ENCODE results near the gene TMEM222.

Gene TMEM222

DNA sequence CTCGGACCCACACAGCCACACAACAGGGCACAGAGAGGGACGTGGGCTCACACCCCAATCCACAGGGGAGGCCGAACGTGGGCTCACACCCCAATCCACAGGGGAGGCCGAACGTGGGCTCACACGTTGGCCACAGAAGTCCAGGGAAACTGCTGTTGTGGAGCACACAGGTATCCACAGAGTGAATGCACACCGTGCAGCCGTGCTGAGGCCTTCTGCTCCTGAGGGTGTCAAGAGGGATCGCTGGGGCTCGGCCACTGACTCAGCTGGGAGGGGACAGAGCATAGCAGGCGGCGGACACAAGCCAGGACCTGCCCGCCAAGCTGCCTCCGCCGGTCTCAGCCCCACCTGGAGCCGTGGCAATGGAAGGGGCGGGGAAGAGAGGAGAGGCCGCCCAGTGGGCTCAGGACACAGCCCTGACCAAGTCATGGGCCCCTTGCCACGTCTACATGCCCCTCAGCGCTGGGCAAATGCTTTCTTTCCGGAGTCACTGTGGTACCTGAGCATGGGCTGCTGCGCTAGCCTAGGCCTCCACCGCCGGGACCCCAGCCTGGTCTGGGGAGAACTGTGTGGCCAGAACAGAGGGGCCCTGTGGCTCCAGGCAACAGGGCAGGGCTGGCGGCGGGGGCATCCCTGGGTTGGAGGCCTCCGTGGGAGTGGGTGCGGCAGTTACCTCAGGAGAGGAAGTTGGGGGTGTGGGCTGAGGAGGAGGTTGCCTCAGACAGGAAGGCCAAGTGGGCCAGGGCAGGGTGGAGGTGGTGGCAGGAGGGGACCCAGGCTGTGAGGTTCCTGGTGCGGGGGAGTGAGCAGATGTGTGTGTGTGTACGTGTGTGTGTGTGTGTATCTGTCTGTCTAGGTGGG, 21.0 kb downstream of the TMEM222 start:
- peak; percentile 33 to 87 for DNase-seq

DNA sequence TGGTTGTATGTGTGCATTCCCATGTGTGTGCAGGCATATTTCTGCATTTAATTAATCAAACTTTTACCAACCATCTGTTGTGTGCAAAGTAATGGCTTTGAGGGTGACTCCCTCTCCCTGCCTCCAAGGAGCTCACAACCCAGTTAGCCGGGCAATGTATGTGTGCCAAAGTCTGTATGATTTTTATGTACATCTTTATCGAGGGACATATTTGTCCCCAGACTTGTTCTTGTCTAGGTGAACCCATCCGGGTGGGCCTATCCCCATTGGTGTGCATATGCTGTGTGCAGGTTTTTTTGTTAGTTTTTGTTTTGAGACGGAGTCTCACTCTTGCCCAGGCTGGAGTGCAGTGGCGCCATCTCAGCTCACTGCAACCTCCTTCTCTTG, 21.7 kb downstream of the TMEM222 start:
- peak in 1 of 2 experiments; percentile 45 for DNase-seq

GRCh38 chr1:27345272-27345671, 23.3 kb downstream of the TMEM222 start:
- DNase-seq, result no peak

DNA sequence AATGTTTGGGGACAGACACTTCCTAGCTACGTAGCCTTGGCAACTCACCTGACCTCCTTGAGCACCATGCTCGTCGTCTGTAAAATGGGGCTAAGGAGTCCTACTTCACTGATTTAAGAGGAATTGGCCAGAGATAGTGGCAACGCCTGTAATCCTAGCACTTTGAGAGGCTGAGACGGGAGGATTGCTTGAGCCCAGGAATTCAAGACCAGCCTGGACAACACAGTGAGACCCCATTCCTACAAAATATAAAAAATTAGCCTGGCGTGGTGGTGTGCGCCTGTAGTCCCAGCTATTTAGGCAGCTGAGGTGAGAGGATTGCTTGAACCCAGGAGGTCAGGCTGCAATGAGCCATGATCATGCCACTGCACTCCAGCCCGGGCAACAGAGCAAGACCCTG, 24.4 kb downstream of the TMEM222 start:
- no peak for DNase-seq

GRCh38 chr1:27346991-27347624, 25.1 kb downstream of the TMEM222 start:
- DNase-seq, result no peak

GRCh38 chr1:27348861-27349783, 27.2 kb downstream of the TMEM222 start:
- DNase-seq, result peak; percentile 71 to 93

DNA sequence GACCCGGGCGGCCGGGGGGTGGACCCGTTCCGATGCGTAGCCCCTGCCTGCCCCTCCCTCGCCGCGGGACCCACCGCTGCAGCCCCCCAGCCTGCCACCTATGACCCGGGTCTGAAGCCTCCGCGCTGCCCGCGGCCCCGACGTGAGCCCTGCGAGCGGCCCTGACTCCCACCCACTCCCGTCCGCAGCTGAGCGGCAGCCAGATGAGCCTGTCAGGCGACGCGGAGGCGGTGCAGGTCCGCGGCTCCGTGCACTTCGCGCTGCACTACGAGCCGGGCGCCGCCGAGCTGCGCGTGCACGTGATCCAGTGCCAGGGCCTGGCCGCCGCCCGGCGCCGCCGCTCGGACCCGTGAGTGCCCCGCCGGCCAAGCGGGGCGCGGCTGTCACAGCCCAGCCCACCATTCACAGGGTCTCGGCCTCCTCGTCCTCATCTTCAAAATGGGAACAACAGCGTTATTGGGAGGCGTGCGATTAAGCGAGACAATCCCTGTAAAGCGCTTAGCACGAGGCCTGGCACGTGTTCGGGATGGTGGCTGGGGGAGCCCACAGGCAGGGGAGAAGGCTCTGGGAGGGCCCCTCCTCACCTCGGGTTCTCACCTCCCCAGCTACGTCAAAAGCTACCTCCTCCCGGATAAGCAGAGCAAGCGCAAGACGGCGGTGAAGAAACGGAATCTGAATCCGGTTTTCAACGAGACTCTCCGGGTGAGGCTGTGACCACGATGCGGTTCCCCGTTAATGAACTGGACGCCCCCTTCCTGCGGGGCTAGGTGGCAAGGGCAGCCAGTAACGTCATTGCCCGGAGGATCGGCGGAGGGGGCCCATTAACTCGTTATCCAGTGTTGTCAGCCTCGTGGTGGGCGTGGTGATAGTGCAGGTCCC, 28.1 kb downstream of the TMEM222 start:
- DNase-seq, result peak; percentile 40 to 91

DNA sequence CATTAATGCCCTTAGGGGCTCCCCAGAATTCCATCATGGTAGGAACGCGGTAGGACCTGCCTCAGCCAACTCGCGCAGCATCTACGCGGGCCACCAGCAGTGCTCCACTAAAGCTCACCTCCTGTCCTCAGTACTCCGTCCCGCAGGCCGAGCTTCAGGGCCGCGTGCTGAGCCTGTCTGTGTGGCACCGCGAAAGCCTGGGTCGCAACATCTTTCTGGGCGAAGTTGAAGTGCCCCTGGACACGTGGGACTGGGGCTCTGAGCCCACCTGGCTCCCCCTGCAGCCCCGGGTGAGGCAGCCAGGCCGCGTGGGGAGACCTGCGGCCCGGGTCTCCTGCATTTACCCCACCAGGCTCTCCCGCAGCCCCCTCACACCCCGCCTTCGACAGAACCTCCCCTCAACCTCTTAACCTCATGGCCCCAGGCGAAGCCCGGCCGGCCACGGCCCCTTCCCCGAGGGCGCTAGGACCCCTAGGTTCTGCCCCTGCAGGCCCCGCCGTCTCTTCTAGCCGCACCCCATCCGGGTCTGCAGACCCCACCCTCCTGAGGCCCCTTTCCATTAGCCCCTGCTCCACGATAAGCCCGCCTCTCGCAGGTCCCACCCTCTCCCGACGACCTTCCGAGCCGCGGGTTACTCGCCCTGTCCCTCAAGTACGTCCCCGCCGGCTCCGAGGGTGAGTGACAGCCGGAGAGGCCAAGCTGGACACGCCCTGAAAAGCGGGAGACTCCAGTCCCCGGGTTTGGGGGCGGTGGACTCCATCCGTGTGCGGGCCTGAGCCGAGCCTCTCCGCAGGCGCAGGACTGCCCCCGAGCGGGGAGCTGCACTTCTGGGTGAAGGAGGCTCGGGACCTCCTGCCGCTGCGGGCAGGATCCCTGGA, 28.9 kb downstream of the TMEM222 start:
- DNase-seq, result no peak

DNA sequence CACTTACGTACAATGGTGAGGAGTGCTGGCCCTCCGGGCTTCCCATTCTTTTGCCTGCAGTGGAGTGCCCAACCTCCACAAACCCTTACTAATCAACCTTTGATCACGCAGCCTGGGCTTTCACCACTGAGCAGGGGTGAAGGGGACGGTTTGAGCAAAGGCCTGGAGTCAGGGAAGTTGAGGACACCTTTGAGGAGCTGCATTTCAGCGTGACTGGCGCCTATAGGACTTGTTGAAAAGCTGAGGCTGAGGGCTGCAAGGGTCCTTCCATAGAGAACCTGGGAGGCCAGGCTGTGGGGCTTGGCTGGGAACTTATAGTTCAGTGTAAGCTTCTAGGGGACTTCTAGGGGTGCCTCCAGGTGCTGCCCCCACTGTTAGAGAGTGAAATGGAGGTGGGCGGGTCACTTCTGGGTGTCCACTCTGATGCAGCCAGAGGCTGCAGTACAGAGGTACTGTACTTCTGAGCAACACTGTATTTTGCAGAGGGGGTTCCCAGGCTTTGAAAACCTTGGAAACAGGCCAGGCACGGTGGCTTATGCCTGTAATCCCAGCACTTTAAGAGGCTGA, 29.7 kb downstream of the TMEM222 start:
- DNase-seq, result no peak

- DNase-seq, result no peak
Observed at GRCh38 chr1:27353166-27353565, 31.2 kb downstream of the TMEM222 start.

- DNase-seq, result no peak
Observed at GRCh38 chr1:27353629-27354028, 31.7 kb downstream of the TMEM222 start.

DNA sequence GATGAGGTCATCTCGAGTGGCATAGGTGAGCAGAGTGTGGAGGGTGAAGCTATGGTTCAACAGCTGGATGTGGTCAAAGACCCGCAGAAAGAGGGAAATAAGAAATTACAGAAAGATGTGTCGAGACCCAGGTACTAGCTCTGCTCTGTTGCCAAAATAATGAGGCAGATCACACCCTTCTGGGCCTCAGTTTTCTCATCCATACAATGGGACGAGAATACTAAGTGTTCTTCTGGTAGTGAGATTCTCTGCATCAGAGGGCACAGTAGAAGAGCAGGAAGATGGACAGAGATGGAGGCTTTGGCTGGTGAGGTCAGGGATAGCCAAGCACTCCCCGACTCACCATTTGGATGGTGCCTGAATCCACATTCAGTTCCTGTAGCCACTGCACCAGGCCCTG, 33.7 kb downstream of the TMEM222 start:
- no peak for DNase-seq

DNA sequence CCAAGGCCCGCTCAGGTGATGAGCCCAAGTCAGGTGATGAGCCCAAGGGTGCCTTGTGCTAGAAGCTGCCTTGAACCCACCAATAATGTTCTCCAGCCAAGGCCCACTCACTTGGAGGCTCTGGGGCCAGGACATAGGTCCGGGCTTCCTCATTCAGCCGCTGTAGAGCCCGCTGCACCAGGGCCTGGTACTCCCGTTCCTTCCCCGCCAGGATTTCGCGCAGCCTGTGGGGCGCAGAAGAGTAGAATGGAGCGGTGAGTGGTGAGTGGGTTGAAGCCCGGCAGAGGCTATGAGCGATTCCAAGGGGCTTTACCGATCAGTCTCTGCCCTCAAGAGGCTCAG, 34.3 kb downstream of the TMEM222 start:
- DNase-seq, result no peak

- DNase-seq, result no peak
Observed at GRCh38 chr1:27356619-27357280, 34.8 kb downstream of the TMEM222 start.

DNA sequence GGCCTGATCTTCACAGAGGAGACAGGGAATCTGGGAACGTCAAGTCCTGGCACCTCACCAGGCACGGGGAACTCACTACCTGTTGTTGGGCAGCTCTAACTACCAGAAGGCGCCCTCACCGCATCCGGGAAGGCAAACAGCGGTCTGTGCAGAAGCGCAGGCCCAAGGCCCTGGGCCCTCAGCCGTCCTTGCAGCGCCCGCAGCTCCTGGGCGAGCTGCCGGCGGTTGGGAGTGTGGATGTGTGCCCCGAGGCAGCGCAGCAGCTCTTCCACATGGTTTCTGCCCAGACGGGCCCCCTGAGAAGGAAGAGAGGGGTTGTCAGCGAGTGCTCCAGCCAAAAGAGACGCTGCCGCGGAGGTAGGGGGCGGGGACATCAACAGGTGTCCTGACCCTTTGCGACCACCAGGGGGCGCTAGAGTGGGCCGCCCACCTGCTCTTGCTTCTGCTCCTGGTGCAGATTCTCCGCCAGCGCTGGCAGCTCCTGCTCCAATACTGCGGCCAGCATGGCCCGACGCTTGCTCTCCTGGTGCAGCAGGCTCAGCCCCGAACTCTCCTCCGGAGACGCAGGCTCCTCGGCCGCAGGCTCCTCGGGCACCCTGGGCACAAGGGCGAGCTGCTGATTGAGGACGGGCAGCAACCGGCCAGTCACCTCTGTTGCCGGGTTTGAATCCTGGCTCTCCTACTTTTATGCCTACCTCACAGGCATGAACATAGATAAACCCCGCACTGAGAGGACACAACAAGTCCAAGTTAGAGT, 35.5 kb downstream of the TMEM222 start:
- DNase-seq, result peak in 1 of 2 experiments; percentile 80

DNA sequence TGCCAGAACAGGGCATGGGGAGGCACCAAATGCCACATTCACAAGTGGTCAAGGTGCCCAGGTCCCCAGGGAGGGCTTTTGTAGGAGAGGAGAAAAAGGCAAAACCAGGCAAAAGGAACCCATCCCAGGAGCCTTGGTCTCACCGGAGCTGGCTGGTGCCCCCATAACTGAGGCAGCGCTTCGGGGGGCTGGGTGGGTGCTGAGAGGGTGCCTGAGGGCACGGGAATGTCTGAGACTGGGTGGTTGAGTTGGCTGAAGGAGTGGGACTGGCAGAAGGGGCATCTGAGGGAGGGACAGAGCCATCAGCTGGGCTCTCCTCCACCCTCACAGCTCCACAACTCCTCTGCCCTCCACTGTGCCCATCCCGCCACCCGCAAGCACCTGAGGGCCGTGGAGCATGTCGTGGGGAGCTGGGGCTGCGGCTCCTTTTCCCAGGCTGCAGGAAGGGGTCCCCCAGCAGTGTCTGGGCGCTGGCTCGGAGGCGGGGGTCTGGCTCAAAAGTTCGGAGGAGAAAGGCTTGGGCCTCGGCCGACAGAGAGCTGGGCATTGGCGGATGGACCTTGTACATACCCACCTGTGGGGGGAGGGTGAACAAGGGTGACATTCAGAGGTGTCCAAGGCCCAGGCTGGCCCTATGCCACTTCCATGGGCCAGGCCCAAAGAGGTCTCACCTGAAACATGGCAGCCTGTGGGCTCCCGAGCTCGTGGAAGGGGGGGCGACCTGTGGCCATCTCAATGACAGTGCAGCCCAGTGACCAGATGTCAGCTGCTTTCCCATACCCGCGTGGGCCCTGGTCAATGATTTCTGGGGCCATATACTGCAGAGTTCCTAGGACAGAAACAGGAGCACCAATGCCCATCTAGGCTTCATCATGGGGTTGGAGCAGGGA, 36.3 kb downstream of the TMEM222 start:
- no peak for DNase-seq

GRCh38 chr1:27358928-27359313, 37.0 kb downstream of the TMEM222 start:
- DNase-seq, result no peak

DNA sequence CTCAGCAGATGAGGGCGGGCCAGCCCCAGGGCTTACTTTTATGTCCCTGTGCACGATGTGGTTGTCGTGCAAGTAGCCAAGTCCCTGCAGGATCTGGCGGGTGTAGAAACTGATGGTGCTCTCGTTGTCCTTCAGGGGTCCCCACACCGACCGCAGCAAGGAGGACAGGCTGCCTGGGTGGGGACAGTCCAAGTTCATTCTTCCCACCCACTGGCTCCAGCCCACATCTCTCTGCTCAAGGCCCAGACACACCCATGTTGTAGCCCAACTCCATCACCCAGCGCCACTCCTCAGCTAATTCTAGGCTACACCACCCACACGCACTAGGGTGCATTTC, 37.8 kb downstream of the TMEM222 start:
- no peak for DNase-seq
